ENCODE measurements around the gene NECAP2. TPM values are rescaled to one million over a fixed set of nuclear protein-coding genes. Genes with fewer than 3 reads are reported as not detected.

NECAP2 gene
- total RNA-seq, 1 experiment from 2014 or later, result 29.8 TPM

- no peak for TF ChIP-seq ATF2 (CRISPR knock-in tag; IDR thresholded peaks at IDR 0.05; ENCODE audit: borderline replicate concordance, low read depth)
These were observed 7.1 kb downstream of the NECAP2 start (continued) for GRCh38 chr1:16447641-16448040.

DNA sequence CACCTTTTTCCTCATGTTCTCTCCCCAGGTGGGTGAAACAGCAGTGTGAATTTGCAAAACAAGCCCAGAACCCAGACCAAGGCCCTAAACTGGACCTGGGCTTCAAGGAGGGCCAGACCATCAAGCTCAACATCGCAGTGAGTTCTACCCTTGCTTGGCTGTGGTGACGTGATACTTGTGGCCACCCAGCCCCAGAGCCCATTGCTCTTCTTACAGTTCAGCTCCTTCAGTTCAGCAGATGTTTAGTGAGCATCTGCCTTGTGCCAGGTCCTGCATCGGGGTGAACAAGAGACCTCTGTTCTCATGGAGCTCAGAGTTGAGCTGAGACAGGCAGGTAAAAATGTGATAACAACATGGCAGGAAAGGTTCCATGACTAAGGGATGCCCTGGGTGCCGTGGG is 8.5 kb downstream of the NECAP2 start:
- ATAC-seq (no peak), DNase-seq (ENCODE audit: low spot score) (no peak)
- Mint-ChIP-seq H3K27me3 (ENCODE audit: low read depth) (no peaks in the 10 kb centered on the region), H3K4me3 (no peak overlapping the region), H3K4me1 (no peaks in the 10 kb centered on the region), H3K36me3 (peaks cover 40% of the 10 kb centered on the region), H3K27ac (no peak overlapping the region), H3K9me3 (no peaks in the 10 kb centered on the region)
- TF ChIP-seq RORB (CRISPR knock-in tag; IDR thresholded peaks at IDR 0.05) (no peak), ZNF232 (CRISPR knock-in tag; IDR thresholded peaks at IDR 0.05) (no peak), SOX15 (CRISPR knock-in tag; IDR thresholded peaks at IDR 0.05) (no peak), FOXK1 (CRISPR knock-in tag; IDR thresholded peaks at IDR 0.05) (no peak), NR3C1 (CRISPR knock-in tag; conservative IDR thresholded peaks at IDR 0.05; ENCODE audit: low read depth) (no peak), CREB1 (CRISPR knock-in tag; IDR thresholded peaks at IDR 0.05) (no peak), ZNF121 (CRISPR knock-in tag; IDR thresholded peaks at IDR 0.05) (no peak), GABPB1 (CRISPR knock-in tag; IDR thresholded peaks at IDR 0.05) (no peak), ZMAT4 (CRISPR knock-in tag; IDR thresholded peaks at IDR 0.05) (no peak), ATF2 (CRISPR knock-in tag; IDR thresholded peaks at IDR 0.05; ENCODE audit: borderline replicate concordance, low read depth) (no peak), SP1 (CRISPR knock-in tag; conservative IDR thresholded peaks at IDR 0.05) (no peak), SMAD4 (CRISPR knock-in tag; IDR thresholded peaks at IDR 0.05) (no peak), HMGA2 (CRISPR knock-in tag; IDR thresholded peaks at IDR 0.05) (no peak), SMAD3 (CRISPR knock-in tag; IDR thresholded peaks at IDR 0.05; ENCODE audit: borderline replicate concordance) (no peak), NR1H2 (CRISPR knock-in tag; IDR thresholded peaks at IDR 0.05) (no peak)
- TF ChIP-seq, protein P1, sequence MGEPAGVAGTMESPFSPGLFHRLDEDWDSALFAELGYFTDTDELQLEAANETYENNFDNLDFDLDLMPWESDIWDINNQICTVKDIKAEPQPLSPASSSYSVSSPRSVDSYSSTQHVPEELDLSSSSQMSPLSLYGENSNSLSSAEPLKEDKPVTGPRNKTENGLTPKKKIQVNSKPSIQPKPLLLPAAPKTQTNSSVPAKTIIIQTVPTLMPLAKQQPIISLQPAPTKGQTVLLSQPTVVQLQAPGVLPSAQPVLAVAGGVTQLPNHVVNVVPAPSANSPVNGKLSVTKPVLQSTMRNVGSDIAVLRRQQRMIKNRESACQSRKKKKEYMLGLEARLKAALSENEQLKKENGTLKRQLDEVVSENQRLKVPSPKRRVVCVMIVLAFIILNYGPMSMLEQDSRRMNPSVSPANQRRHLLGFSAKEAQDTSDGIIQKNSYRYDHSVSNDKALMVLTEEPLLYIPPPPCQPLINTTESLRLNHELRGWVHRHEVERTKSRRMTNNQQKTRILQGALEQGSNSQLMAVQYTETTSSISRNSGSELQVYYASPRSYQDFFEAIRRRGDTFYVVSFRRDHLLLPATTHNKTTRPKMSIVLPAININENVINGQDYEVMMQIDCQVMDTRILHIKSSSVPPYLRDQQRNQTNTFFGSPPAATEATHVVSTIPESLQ (CRISPR knock-in tag; IDR thresholded peaks at IDR 0.05), result no peak
- TF ChIP-seq, protein P2, sequence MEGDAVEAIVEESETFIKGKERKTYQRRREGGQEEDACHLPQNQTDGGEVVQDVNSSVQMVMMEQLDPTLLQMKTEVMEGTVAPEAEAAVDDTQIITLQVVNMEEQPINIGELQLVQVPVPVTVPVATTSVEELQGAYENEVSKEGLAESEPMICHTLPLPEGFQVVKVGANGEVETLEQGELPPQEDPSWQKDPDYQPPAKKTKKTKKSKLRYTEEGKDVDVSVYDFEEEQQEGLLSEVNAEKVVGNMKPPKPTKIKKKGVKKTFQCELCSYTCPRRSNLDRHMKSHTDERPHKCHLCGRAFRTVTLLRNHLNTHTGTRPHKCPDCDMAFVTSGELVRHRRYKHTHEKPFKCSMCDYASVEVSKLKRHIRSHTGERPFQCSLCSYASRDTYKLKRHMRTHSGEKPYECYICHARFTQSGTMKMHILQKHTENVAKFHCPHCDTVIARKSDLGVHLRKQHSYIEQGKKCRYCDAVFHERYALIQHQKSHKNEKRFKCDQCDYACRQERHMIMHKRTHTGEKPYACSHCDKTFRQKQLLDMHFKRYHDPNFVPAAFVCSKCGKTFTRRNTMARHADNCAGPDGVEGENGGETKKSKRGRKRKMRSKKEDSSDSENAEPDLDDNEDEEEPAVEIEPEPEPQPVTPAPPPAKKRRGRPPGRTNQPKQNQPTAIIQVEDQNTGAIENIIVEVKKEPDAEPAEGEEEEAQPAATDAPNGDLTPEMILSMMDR (IDR thresholded peaks at IDR 0.05), result no peak
- TF ChIP-seq, protein P3, sequence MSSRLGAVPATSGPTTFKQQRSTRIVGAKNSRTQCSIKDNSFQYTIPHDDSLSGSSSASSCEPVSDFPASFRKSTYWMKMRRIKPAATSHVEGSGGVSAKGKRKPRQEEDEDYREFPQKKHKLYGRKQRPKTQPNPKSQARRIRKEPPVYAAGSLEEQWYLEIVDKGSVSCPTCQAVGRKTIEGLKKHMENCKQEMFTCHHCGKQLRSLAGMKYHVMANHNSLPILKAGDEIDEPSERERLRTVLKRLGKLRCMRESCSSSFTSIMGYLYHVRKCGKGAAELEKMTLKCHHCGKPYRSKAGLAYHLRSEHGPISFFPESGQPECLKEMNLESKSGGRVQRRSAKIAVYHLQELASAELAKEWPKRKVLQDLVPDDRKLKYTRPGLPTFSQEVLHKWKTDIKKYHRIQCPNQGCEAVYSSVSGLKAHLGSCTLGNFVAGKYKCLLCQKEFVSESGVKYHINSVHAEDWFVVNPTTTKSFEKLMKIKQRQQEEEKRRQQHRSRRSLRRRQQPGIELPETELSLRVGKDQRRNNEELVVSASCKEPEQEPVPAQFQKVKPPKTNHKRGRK (CRISPR knock-in tag; IDR thresholded peaks at IDR 0.05; ENCODE audit: borderline replicate concordance), result no peak
- TF ChIP-seq, protein P4, sequence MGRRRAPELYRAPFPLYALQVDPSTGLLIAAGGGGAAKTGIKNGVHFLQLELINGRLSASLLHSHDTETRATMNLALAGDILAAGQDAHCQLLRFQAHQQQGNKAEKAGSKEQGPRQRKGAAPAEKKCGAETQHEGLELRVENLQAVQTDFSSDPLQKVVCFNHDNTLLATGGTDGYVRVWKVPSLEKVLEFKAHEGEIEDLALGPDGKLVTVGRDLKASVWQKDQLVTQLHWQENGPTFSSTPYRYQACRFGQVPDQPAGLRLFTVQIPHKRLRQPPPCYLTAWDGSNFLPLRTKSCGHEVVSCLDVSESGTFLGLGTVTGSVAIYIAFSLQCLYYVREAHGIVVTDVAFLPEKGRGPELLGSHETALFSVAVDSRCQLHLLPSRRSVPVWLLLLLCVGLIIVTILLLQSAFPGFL (CRISPR knock-in tag; IDR thresholded peaks at IDR 0.05; ENCODE audit: borderline replicate concordance), result no peak
- ChIA-PET CTCF (no interaction called here), POLR2A (no interaction called here)

Data from WTC11 (cell line).